HepG2 (cell line): ENCODE measurements around the gene GLE1. TPM values are rescaled to one million over a fixed set of nuclear protein-coding genes. Genes with fewer than 3 reads are reported as not detected.
A peak's percentile ranks its signal among the peaks of the same experiment; 100 is the strongest.

ENCODE experiments used
- EHMT2 ChIP-seq: fragments of 200-600 bp; sonication (generic); IDR thresholded peaks from 2 replicates; pipeline ENCODE4 v1.7.0; 2017; ENCODE audit warnings: antibody characterized with exemption, low read depth, low read length, borderline replicate concordance
- FOSL2 ChIP-seq: sonication (generic); formaldehyde crosslinking; IDR thresholded peaks from 2 replicates; pipeline ENCODE4 v1.4.0; 2020; ENCODE audit warnings: missing genetic modification reagents
- TEAD3 ChIP-seq: optimal IDR thresholded peaks from 2 replicates; pipeline ENCODE3; 2016; ENCODE audit warnings: borderline replicate concordance
- TGIF2 ChIP-seq: IDR thresholded peaks from 2 replicates; pipeline ENCODE4 v1.6.1; 2016; ENCODE audit warnings: control low read depth, missing compliant biosample characterization
- ZFP1 ChIP-seq: IDR thresholded peaks from 2 replicates; pipeline ENCODE4 v1.6.1; 2016
- ZNF367 ChIP-seq: sonication (generic); formaldehyde crosslinking; IDR thresholded peaks from 2 replicates; pipeline ENCODE4 v1.4.0; 2020; ENCODE audit warnings: missing genetic modification reagents, borderline replicate concordance
- ZNF563 ChIP-seq: sonication (generic); formaldehyde crosslinking; IDR thresholded peaks from 2 replicates; pipeline ENCODE4 v1.8.0; 2022; ENCODE audit warnings: mild to moderate bottlenecking, moderate library complexity, missing genetic modification reagents
- ZNF607 ChIP-seq: sonication (generic); formaldehyde crosslinking; IDR thresholded peaks from 2 replicates; pipeline ENCODE4 v1.5.1; 2020; ENCODE audit warnings: missing genetic modification reagents, mild to moderate bottlenecking, borderline replicate concordance
- ZNF766 ChIP-seq: sonication (generic); formaldehyde crosslinking; IDR thresholded peaks from 2 replicates; pipeline ENCODE4 v1.5.0; 2020; ENCODE audit warnings: missing genetic modification reagents, borderline replicate concordance
- polyA plus RNA-seq, 8 experiments: library from polyadenylated mRNA; depleted of rRNA in 3 of 8; stranded (reverse) in 7 of 8; unstranded in 1 of 8; fragments of >200 nt; fragmentation: Illumina TruSeq in 4 of 8; extraction: Trizol in 4 of 8; gene quantifications; 2 replicates each; pipeline versions ENCODE4 v1.2.1 to v1.2.3, GENCODE V29; 2011 to 2016; ENCODE audit warnings: low read depth in 4 of 8, missing spikeins in 1 of 8, mixed read lengths in 1 of 8; ENCODE audit not compliant: insufficient read depth in 1 of 8
- total RNA-seq, 5 experiments: library from RNA; depleted of rRNA; stranded (reverse); fragments of >200 nt; fragmentation: Illumina TruSeq; extraction: Trizol; gene quantifications; 2 replicates each; pipeline ENCODE4 v1.2.3, GENCODE V29; 2016; ENCODE audit warnings: low read depth in 1 of 5
- TF ChIP-seq, protein P1 (sequence below): sonication (generic); formaldehyde crosslinking; IDR thresholded peaks from 2 replicates; pipeline ENCODE4 v1.8.0; 2022; ENCODE audit warnings: mild to moderate bottlenecking, missing genetic modification reagents
- TF ChIP-seq, protein P2 (sequence below): sonication (generic); formaldehyde crosslinking; IDR thresholded peaks from 2 replicates; pipeline ENCODE4 v1.4.0; 2020; ENCODE audit warnings: missing genetic modification reagents, mild to moderate bottlenecking, borderline replicate concordance
- TF ChIP-seq, protein P3 (sequence below): sonication (generic); formaldehyde crosslinking; IDR thresholded peaks from 2 replicates; pipeline ENCODE4 v1.9.0; 2021; ENCODE audit warnings: missing genetic modification reagents, borderline replicate concordance
- TF ChIP-seq, protein P4 (sequence below): sonication (generic); formaldehyde crosslinking; IDR thresholded peaks from 2 replicates; pipeline ENCODE4 v1.5.1; 2020; ENCODE audit warnings: missing genetic modification reagents, mild to moderate bottlenecking, borderline replicate concordance
- TF ChIP-seq, protein P5 (sequence below): IDR thresholded peaks from 2 replicates; pipeline ENCODE4 v1.6.1; 2018; ENCODE audit warnings: missing genetic modification reagents
- TF ChIP-seq, protein P6 (sequence below): IDR thresholded peaks from 2 replicates; pipeline ENCODE4 v1.6.1; 2012; ENCODE audit warnings: low read depth, low read length, improper control_type of control experiment

Gene GLE1
- total and polyA plus RNA-seq, 2 of the 13 experiments (the other 11 are each of a cell fraction or from before 2014, with no cell fraction given) = 14.7 to 28.8 TPM

DNA sequence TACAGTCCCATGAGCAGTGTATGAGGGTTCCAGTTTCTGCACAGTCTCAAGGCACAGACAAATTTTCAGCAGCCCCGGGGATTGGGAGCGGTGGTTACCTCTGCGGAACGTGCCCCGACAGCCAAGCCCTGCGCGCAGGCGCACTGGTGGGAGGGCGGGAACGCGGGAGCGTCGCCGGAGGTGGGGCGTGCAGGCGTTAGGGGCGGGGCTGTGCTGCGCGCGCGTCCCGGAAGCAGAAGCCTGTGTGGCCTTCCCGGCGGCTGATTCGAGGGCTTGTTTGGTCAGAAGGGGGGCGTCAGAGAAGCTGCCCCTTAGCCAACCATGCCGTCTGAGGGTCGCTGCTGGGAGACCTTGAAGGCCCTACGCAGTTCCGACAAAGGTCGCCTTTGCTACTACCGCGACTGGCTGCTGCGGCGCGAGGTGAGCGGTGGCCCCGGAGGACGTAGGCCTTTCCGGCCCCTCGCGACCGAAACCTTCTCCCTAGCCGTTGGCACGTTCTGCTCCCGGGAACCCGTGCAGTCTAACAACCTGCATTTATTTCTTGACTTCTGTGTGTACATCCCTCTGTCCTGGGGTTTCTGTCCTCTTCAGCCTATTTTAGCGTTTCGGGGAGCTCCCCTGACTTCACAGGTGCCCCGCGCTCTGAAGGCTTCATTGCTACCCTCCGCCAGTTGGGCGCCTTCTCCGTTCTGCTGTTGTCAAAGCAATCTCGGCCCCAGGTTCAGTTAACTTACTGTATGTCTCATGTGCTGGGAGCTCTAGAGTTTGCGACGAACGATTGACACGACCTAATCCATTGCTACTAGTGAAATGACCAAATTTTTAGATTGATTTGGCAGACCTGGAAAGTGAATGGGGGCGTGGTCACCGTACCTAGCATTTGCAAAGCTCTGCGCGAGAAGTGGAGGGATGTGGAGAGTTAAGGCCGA, at the start of gene GLE1 (continued):
- TF ChIP-seq, protein P1, sequence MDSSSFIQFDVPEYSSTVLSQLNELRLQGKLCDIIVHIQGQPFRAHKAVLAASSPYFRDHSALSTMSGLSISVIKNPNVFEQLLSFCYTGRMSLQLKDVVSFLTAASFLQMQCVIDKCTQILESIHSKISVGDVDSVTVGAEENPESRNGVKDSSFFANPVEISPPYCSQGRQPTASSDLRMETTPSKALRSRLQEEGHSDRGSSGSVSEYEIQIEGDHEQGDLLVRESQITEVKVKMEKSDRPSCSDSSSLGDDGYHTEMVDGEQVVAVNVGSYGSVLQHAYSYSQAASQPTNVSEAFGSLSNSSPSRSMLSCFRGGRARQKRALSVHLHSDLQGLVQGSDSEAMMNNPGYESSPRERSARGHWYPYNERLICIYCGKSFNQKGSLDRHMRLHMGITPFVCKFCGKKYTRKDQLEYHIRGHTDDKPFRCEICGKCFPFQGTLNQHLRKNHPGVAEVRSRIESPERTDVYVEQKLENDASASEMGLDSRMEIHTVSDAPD = no peak
- TF ChIP-seq FOSL2 (CRISPR knock-in tag) (peak; percentile 14), ZNF766 (CRISPR knock-in tag) (peak; percentile 95), ZNF367 (CRISPR knock-in tag) (no peak), ZFP1 (CRISPR knock-in tag) (no peak), TEAD3 (CRISPR knock-in tag) (peak; percentile 73), ZNF563 (CRISPR knock-in tag) (0 out of 2 replicates have a peak, but pooled peaks have one; percentile 61), EHMT2 (no peak), ZNF607 (CRISPR knock-in tag) (no peak; the same call in 1 of the 2 replicates), TGIF2 (CRISPR knock-in tag) (peak; percentile 68; the same call in 1 of the 2 replicates)
- TF ChIP-seq, protein P2, sequence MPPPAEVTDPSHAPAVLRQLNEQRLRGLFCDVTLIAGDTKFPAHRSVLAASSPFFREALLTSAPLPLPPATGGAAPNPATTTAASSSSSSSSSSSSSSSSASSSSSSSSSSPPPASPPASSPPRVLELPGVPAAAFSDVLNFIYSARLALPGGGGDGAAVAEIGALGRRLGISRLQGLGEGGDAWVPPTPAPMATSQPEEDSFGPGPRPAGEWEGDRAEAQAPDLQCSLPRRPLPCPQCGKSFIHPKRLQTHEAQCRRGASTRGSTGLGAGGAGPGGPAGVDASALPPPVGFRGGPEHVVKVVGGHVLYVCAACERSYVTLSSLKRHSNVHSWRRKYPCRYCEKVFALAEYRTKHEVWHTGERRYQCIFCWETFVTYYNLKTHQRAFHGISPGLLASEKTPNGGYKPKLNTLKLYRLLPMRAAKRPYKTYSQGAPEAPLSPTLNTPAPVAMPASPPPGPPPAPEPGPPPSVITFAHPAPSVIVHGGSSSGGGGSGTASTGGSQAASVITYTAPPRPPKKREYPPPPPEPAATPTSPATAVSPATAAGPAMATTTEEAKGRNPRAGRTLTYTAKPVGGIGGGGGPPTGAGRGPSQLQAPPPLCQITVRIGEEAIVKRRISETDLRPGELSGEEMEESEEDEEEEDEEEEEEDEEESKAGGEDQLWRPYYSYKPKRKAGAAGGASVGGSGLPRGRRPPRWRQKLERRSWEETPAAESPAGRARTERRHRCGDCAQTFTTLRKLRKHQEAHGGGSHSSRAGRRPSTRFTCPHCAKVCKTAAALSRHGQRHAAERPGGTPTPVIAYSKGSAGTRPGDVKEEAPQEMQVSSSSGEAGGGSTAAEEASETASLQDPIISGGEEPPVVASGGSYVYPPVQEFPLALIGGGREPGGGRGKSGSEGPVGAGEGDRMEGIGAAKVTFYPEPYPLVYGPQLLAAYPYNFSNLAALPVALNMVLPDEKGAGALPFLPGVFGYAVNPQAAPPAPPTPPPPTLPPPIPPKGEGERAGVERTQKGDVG (CRISPR knock-in tag) = peak; percentile 51; the same call in 1 of the 2 replicates
- TF ChIP-seq, protein P3, sequence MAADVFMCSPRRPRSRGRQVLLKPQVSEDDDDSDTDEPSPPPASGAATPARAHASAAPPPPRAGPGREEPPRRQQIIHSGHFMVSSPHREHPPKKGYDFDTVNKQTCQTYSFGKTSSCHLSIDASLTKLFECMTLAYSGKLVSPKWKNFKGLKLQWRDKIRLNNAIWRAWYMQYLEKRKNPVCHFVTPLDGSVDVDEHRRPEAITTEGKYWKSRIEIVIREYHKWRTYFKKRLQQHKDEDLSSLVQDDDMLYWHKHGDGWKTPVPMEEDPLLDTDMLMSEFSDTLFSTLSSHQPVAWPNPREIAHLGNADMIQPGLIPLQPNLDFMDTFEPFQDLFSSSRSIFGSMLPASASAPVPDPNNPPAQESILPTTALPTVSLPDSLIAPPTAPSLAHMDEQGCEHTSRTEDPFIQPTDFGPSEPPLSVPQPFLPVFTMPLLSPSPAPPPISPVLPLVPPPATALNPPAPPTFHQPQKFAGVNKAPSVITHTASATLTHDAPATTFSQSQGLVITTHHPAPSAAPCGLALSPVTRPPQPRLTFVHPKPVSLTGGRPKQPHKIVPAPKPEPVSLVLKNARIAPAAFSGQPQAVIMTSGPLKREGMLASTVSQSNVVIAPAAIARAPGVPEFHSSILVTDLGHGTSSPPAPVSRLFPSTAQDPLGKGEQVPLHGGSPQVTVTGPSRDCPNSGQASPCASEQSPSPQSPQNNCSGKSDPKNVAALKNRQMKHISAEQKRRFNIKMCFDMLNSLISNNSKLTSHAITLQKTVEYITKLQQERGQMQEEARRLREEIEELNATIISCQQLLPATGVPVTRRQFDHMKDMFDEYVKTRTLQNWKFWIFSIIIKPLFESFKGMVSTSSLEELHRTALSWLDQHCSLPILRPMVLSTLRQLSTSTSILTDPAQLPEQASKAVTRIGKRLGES = no peak; the same call in 1 of the 2 replicates
- TF ChIP-seq, protein P4, sequence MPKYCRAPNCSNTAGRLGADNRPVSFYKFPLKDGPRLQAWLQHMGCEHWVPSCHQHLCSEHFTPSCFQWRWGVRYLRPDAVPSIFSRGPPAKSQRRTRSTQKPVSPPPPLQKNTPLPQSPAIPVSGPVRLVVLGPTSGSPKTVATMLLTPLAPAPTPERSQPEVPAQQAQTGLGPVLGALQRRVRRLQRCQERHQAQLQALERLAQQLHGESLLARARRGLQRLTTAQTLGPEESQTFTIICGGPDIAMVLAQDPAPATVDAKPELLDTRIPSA (CRISPR knock-in tag) = no peak
- TF ChIP-seq, protein P5, sequence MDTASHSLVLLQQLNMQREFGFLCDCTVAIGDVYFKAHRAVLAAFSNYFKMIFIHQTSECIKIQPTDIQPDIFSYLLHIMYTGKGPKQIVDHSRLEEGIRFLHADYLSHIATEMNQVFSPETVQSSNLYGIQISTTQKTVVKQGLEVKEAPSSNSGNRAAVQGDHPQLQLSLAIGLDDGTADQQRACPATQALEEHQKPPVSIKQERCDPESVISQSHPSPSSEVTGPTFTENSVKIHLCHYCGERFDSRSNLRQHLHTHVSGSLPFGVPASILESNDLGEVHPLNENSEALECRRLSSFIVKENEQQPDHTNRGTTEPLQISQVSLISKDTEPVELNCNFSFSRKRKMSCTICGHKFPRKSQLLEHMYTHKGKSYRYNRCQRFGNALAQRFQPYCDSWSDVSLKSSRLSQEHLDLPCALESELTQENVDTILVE (CRISPR knock-in tag) = peak; percentile 62; the same call in 1 of the 2 replicates
- TF ChIP-seq, protein P6, sequence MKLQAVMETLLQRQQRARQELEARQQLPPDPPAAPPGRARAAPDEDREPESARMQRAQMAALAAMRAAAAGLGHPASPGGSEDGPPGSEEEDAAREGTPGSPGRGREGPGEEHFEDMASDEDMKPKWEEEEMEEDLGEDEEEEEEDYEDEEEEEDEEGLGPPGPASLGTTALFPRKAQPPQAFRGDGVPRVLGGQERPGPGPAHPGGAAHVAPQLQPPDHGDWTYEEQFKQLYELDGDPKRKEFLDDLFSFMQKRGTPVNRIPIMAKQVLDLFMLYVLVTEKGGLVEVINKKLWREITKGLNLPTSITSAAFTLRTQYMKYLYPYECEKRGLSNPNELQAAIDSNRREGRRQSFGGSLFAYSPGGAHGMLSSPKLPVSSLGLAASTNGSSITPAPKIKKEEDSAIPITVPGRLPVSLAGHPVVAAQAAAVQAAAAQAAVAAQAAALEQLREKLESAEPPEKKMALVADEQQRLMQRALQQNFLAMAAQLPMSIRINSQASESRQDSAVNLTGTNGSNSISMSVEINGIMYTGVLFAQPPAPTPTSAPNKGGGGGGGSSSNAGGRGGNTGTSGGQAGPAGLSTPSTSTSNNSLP = no peak
